HTERT RPE-1 (cell line): ENCODE results near the gene GMPR2.
"Not testable (repeated sequence)": the region's sequence is repeated elsewhere in the genome, so short reads cannot be mapped to it uniquely, and the experiment has no call there.

Experiments used
- in situ Hi-C: fragments of 300-500 bp; cut with MboI; formaldehyde crosslinking; loops from 4 replicates; pipeline ENCODE4 v1.14.3; 2020; ENCODE audit warnings: low sequenced_read_pairs

GMPR2 gene

GRCh38 chr14:24228902-24229301 is 3.8 kb upstream of the GMPR2 start:
- in situ Hi-C loops = no loop called here

- in situ Hi-C loops = no loop called here
These were observed 1.2 kb upstream of the GMPR2 start for GRCh38 chr14:24231263-24232120.

- in situ Hi-C loops = no loop called here
These were observed 546 bp upstream of the GMPR2 start, which contains the start of gene NEDD8 for GRCh38 chr14:24232121-24232644. Gene NEDD8, minus strand, starts transcription at chr14:24232367. Its CDS starts 100 bp downstream, at chr14:24232267.

- in situ Hi-C loops = no loop called here
These were observed 773 bp downstream of the GMPR2 start for GRCh38 chr14:24233538-24233866.

GRCh38 chr14:24234095-24235005 is 1.6 kb downstream of the GMPR2 start:
- in situ Hi-C loops = no loop called here

- in situ Hi-C loops = no loop called here
These were observed 3.3 kb downstream of the GMPR2 start for GRCh38 chr14:24235804-24236688.

GRCh38 chr14:24236689-24237462 is 4.1 kb downstream of the GMPR2 start:
- in situ Hi-C loops = no loop called here

GRCh38 chr14:24237463-24237955 is 4.8 kb downstream of the GMPR2 start:
- in situ Hi-C loops = no loop called here

GRCh38 chr14:24238123-24238522 is 5.4 kb downstream of the GMPR2 start:
- in situ Hi-C loops = no loop called here

GRCh38 chr14:24238527-24239037 is 5.9 kb downstream of the GMPR2 start:
- in situ Hi-C loops = no loop called here

GRCh38 chr14:24240110-24240918 is 7.6 kb downstream of the GMPR2 start:
- in situ Hi-C loops = no loop called here

GRCh38 chr14:24241829-24242443 is 9.2 kb downstream of the GMPR2 start:
- in situ Hi-C loops = no loop called here

- in situ Hi-C loops = no loop called here
These were observed 10.7 kb downstream of the GMPR2 start for GRCh38 chr14:24243336-24243836.

GRCh38 chr14:24245350-24245749 is 12.6 kb downstream of the GMPR2 start:
- in situ Hi-C loops = not testable (repeated sequence)

- in situ Hi-C loops = no loop called here
These were observed 14.1 kb downstream of the GMPR2 start for GRCh38 chr14:24246765-24247212.

GRCh38 chr14:24247422-24247821 is 14.7 kb downstream of the GMPR2 start:
- in situ Hi-C loops = no loop called here

GRCh38 chr14:24249230-24250021 is 16.7 kb downstream of the GMPR2 start:
- in situ Hi-C loops = no loop called here
